Activated T-cell treated with anti-CD3 and anti-CD28 coated beads, Interleukin-2, amount 50 U/mL, for 72 hours (primary cell): ENCODE results near the gene IL17B. TPM values are rescaled to one million over a fixed set of nuclear protein-coding genes. Genes with fewer than 3 reads are reported as not detected.

ENCODE experiments used
- ATAC-seq, 2 donors: fragments of 150-1000 bp; cut with Tn5 transposase; replicated peaks in 1 of 2; 2 replicates each; pipeline ENCODE4 v1.10.0; 2021; ENCODE audit warnings: moderate library complexity in 2 of 2, mild to moderate bottlenecking in 1 of 2
- DNase-seq, 2 donors: peaks; one replicate each; pipeline ENCODE4 v3.0.0; 2021 to 2022; ENCODE audit warnings: mixed read lengths in 1 of 2
- H3K27ac Mint-ChIP-seq: one replicate; pipeline ENCODE4 v1.8.0; 2022; ENCODE audit warnings: mild to moderate bottlenecking, moderate library complexity, mixed read lengths
- H3K27me3 Mint-ChIP-seq: one replicate; pipeline ENCODE4 v1.8.0; 2022; ENCODE audit warnings: low read depth, mixed read lengths
- H3K36me3 Mint-ChIP-seq, 2 donors: one replicate each; pipeline ENCODE4 v1.8.0; 2022; ENCODE audit warnings: mixed read lengths in 2 of 2, mild to moderate bottlenecking in 1 of 2; ENCODE audit not compliant: insufficient read depth in 2 of 2
- H3K4me1 Mint-ChIP-seq: one replicate; pipeline ENCODE4 v1.8.0; 2022; ENCODE audit warnings: low read depth, mixed read lengths
- H3K4me3 Mint-ChIP-seq, 2 donors: one replicate each; pipeline ENCODE4 v1.8.0; 2022; ENCODE audit warnings: mild to moderate bottlenecking in 2 of 2, mixed read lengths in 2 of 2, moderate library complexity in 2 of 2
- H3K9me3 Mint-ChIP-seq, 2 donors: one replicate each; pipeline ENCODE4 v1.8.0; 2022; ENCODE audit warnings: mixed read lengths in 2 of 2
- total RNA-seq, 2 donors: library from RNA; stranded (reverse); gene quantifications; one replicate each; pipeline ENCODE4 v1.2.3, GENCODE V29; 2022

IL17B gene
- total RNA-seq, 2 donors from 2014 or later, result not detected

GRCh38 chr5:149360272-149360671 lies 18.8 kb downstream of the IL17B start:
- ATAC-seq (no peak), DNase-seq (no peak)
- Mint-ChIP-seq H3K36me3 (peaks cover 3 to 5% of the 10 kb centered on the region in 2 donors), H3K4me1 (peaks cover 52% of the 10 kb centered on the region), H3K4me3 (peak overlapping the region in 1 of 2 donors; percentile 13), H3K9me3 (no peaks in the 10 kb centered on the region), H3K27ac (peak overlapping the region; percentile 82), H3K27me3 (no peaks in the 10 kb centered on the region)

GRCh38 chr5:149358868-149359495 lies 20.1 kb downstream of the IL17B start:
- Mint-ChIP-seq H3K4me1 (peaks cover 65% of the 10 kb centered on the region), H3K4me3 (peak overlapping the region; percentile 86 to 94), H3K27me3 (no peaks in the 10 kb centered on the region), H3K36me3 (peaks cover 9 to 17% of the 10 kb centered on the region in 2 donors), H3K9me3 (no peaks in the 10 kb centered on the region), H3K27ac (peak overlapping the region; percentile 89)
- DNase-seq (no peak), ATAC-seq (no peak)

GRCh38 chr5:149358294-149358651 lies 20.8 kb downstream of the IL17B start:
- DNase-seq, result peak in 1 of 2 donors; percentile 36
- Mint-ChIP-seq H3K27ac (peak overlapping the region; percentile 89), H3K9me3 (no peaks in the 10 kb centered on the region), H3K4me3 (peak overlapping the region; percentile 86 to 94), H3K27me3 (no peaks in the 10 kb centered on the region), H3K36me3 (peaks cover 11 to 20% of the 10 kb centered on the region in 2 donors), H3K4me1 (peaks cover 70% of the 10 kb centered on the region)
- ATAC-seq, result peak; percentile 4 to 8

GRCh38 chr5:149357370-149358293 lies 21.5 kb downstream of the IL17B start, which contains the start of gene PCYOX1L:
PCYOX1L (plus strand) TSS chr5:149358046; CDS start chr5:149358069, 23 bp downstream.
- DNase-seq, result peak; percentile 96 to 97
- Mint-ChIP-seq H3K27me3 (no peaks in the 10 kb centered on the region), H3K4me3 (peak within 1 kb of the TSS; percentile 86 to 94), H3K9me3 (no peaks in the 10 kb centered on the region), H3K4me1 (peaks cover 74% of the 10 kb centered on the region), H3K27ac (peak within 1 kb of the TSS; percentile 90), H3K36me3 (peaks cover 11 to 20% of the 10 kb centered on the region in 2 donors)
- ATAC-seq, result peak; percentile 94 to 97

GRCh38 chr5:149356391-149356790 lies 22.7 kb downstream of the IL17B start:
- H3K27ac Mint-ChIP-seq, result peak overlapping the region; percentile 85
- H3K4me1 Mint-ChIP-seq, result peaks cover 87% of the 10 kb centered on the region
- H3K9me3 Mint-ChIP-seq, result no peaks in the 10 kb centered on the region
- H3K4me3 Mint-ChIP-seq, result peak overlapping the region; percentile 48 to 59
- H3K36me3 Mint-ChIP-seq, result peaks cover 15 to 33% of the 10 kb centered on the region in 2 donors
- DNase-seq, result peak; percentile 54 to 58
- no peaks in the 10 kb centered on the region for H3K27me3 Mint-ChIP-seq
- peak; percentile 15 to 32 for ATAC-seq

- H3K27me3 Mint-ChIP-seq, result no peaks in the 10 kb centered on the region
- DNase-seq, result peak; percentile 38 to 48
- no peaks in the 10 kb centered on the region for H3K9me3 Mint-ChIP-seq
- peak overlapping the region; percentile 85 for H3K27ac Mint-ChIP-seq
- peak; percentile 17 to 40 for ATAC-seq
- peak overlapping the region; percentile 2 to 59 for H3K4me3 Mint-ChIP-seq
- peaks cover 90% of the 10 kb centered on the region for H3K4me1 Mint-ChIP-seq
- H3K36me3 Mint-ChIP-seq, result peaks cover 16 to 39% of the 10 kb centered on the region in 2 donors
Observed at GRCh38 chr5:149355688-149356087, 23.4 kb downstream of the IL17B start.

GRCh38 chr5:149353911-149354310 lies 25.2 kb downstream of the IL17B start:
- Mint-ChIP-seq H3K36me3 (peaks cover 26 to 52% of the 10 kb centered on the region in 2 donors), H3K4me1 (peaks cover 90% of the 10 kb centered on the region), H3K27ac (peak overlapping the region; percentile 61), H3K9me3 (no peaks in the 10 kb centered on the region), H3K4me3 (peak overlapping the region in 1 of 2 donors; percentile 4), H3K27me3 (no peaks in the 10 kb centered on the region)
- no peak for ATAC-seq
- no peak for DNase-seq

- peak overlapping the region; percentile 5 for H3K27ac Mint-ChIP-seq
- peak overlapping the region in 1 of 2 donors; percentile 35 for H3K4me3 Mint-ChIP-seq
- no peaks in the 10 kb centered on the region for H3K27me3 Mint-ChIP-seq
- H3K9me3 Mint-ChIP-seq, result no peaks in the 10 kb centered on the region
- ATAC-seq, result no peak
- no peak for DNase-seq
- peaks cover 95% of the 10 kb centered on the region for H3K4me1 Mint-ChIP-seq
- peaks cover 33 to 67% of the 10 kb centered on the region in 2 donors for H3K36me3 Mint-ChIP-seq
Observed at GRCh38 chr5:149352169-149352568, 26.9 kb downstream of the IL17B start.

- Mint-ChIP-seq H3K27ac (peak overlapping the region; percentile 98), H3K27me3 (no peaks in the 10 kb centered on the region), H3K9me3 (no peaks in the 10 kb centered on the region), H3K4me3 (peak overlapping the region in 1 of 2 donors; percentile 61), H3K36me3 (peaks cover 31 to 68% of the 10 kb centered on the region in 2 donors), H3K4me1 (peaks cover 83% of the 10 kb centered on the region)
- DNase-seq (no peak), ATAC-seq (no peak)
Observed at GRCh38 chr5:149349382-149349781, 29.7 kb downstream of the IL17B start.

- ATAC-seq (peak in 1 of 2 donors; percentile 22), DNase-seq (no peak)
- Mint-ChIP-seq H3K27ac (peak overlapping the region; percentile 98), H3K9me3 (no peaks in the 10 kb centered on the region), H3K4me3 (peak overlapping the region; percentile 96 to 98), H3K27me3 (no peaks in the 10 kb centered on the region), H3K4me1 (peaks cover 85% of the 10 kb centered on the region), H3K36me3 (peaks cover 31 to 63% of the 10 kb centered on the region in 2 donors)
Observed at GRCh38 chr5:149348518-149348917, 30.6 kb downstream of the IL17B start.

GRCh38 chr5:149345892-149346222 lies 33.2 kb downstream of the IL17B start:
- H3K4me1 Mint-ChIP-seq, result peaks cover 60% of the 10 kb centered on the region
- H3K36me3 Mint-ChIP-seq, result peaks cover 26 to 44% of the 10 kb centered on the region in 2 donors
- DNase-seq (peak; percentile 21 to 23), ATAC-seq (peak; percentile 5 to 7)
- H3K27me3 Mint-ChIP-seq, result no peaks in the 10 kb centered on the region
- H3K4me3 Mint-ChIP-seq, result peak overlapping the region; percentile 96 to 98
- no peaks in the 10 kb centered on the region for H3K9me3 Mint-ChIP-seq
- peak overlapping the region; percentile 97 for H3K27ac Mint-ChIP-seq

- H3K27ac Mint-ChIP-seq, result peak within 1 kb of the TSS; percentile 97
- ATAC-seq, result peak; percentile 95 to 96
- no peaks in the 10 kb centered on the region for H3K27me3 Mint-ChIP-seq
- H3K36me3 Mint-ChIP-seq, result peaks cover 22 to 39% of the 10 kb centered on the region in 2 donors
- peaks cover 54% of the 10 kb centered on the region for H3K4me1 Mint-ChIP-seq
- peak within 1 kb of the TSS; percentile 96 to 98 for H3K4me3 Mint-ChIP-seq
- DNase-seq, result peak; percentile 94 to 96
- no peaks in the 10 kb centered on the region for H3K9me3 Mint-ChIP-seq
Observed at GRCh38 chr5:149345147-149345891, 33.8 kb downstream of the IL17B start, which contains the start of gene GRPEL2. GRPEL2 (plus strand) TSS chr5:149345499; CDS start chr5:149345540, 41 bp downstream.
